Stimulated activated CD4-positive, alpha-beta T cell treated with anti-CD3 and anti-CD28 coated beads, TNF-alpha, amount 100 ng/mL, for 1 hour (primary cell): Measurements from ENCODE around the gene CYP2W1.
"Not testable (repeated sequence)": the region's sequence is repeated elsewhere in the genome, so short reads cannot be mapped to it uniquely, and the experiment has no call there.

ENCODE experiments used
- DNase-seq, 3 donors: peaks; one replicate each; pipeline ENCODE4 v3.0.0-alpha.2; 2020; ENCODE audit warnings: low read depth in 3 of 3, low spot score in 1 of 3

CYP2W1 gene

GRCh38 chr7:951881-952547, 31.0 kb upstream of the CYP2W1 start:
- DNase-seq, result no peak

GRCh38 chr7:952548-953441, 30.2 kb upstream of the CYP2W1 start:
- DNase-seq, result no peak

GRCh38 chr7:953547-954327, 29.2 kb upstream of the CYP2W1 start:
- DNase-seq, result no peak

GRCh38 chr7:954330-955238, 28.4 kb upstream of the CYP2W1 start, which contains the start of gene ADAP1:
ADAP1 (minus strand) TSS chr7:954680; CDS start chr7:954477, 203 bp downstream.
- DNase-seq, result peak in 2 of 3 donors; percentile 32 to 48

GRCh38 chr7:956031-956430, 26.9 kb upstream of the CYP2W1 start:
- no peak for DNase-seq

- no peak for DNase-seq
These were observed 25.4 kb upstream of the CYP2W1 start for GRCh38 chr7:957418-958220.

GRCh38 chr7:958221-959200, 24.5 kb upstream of the CYP2W1 start:
- no peak for DNase-seq

GRCh38 chr7:959271-959670, 23.7 kb upstream of the CYP2W1 start:
- no peak for DNase-seq

- not testable (repeated sequence) for DNase-seq
These were observed 23.2 kb upstream of the CYP2W1 start for GRCh38 chr7:959740-960139.

GRCh38 chr7:960269-960871, 22.6 kb upstream of the CYP2W1 start:
- no peak for DNase-seq

GRCh38 chr7:960972-961371, 22.0 kb upstream of the CYP2W1 start:
- DNase-seq, result not testable (repeated sequence)

GRCh38 chr7:961546-962400, 21.2 kb upstream of the CYP2W1 start:
- no peak for DNase-seq

GRCh38 chr7:962401-963081, 20.4 kb upstream of the CYP2W1 start:
- no peak for DNase-seq

- DNase-seq, result no peak
These were observed 19.5 kb upstream of the CYP2W1 start for GRCh38 chr7:963236-964078.

GRCh38 chr7:964401-965231, 18.4 kb upstream of the CYP2W1 start:
- DNase-seq, result no peak
